Kasumi-1 (cell line): Measurements from ENCODE around the gene SND1.

ENCODE experiments used
- DNase-seq, 2 experiments: peaks; one replicate each; lab custom pipeline; 2025; lab: John Stamatoyannopoulos, UW

SND1 gene

GRCh38 chr7:127932496-127932895 lies 280.5 kb downstream of the SND1 start:
- DNase-seq = no peak

- DNase-seq = no peak
Observed at GRCh38 chr7:127933146-127933545, 281.2 kb downstream of the SND1 start.

GRCh38 chr7:127934711-127935110 lies 282.7 kb downstream of the SND1 start:
- no peak for DNase-seq

- no peak for DNase-seq
Observed at GRCh38 chr7:127935847-127936376, 283.9 kb downstream of the SND1 start.

GRCh38 chr7:127937066-127937680 lies 285.2 kb downstream of the SND1 start:
- DNase-seq = no peak

GRCh38 chr7:127938588-127938987 lies 286.6 kb downstream of the SND1 start:
- DNase-seq = no peak

GRCh38 chr7:127940381-127941160 lies 288.6 kb downstream of the SND1 start:
- no peak for DNase-seq

- no peak for DNase-seq
Observed at GRCh38 chr7:127941476-127942210, 289.6 kb downstream of the SND1 start.

- no peak for DNase-seq
Observed at GRCh38 chr7:127943541-127944521, 291.8 kb downstream of the SND1 start.

GRCh38 chr7:127946111-127946510 lies 294.1 kb downstream of the SND1 start:
- DNase-seq = no peak

GRCh38 chr7:127946847-127947246 lies 294.9 kb downstream of the SND1 start:
- no peak for DNase-seq

GRCh38 chr7:127948312-127948711 lies 296.3 kb downstream of the SND1 start:
- DNase-seq = no peak

GRCh38 chr7:127948930-127949329 lies 296.9 kb downstream of the SND1 start:
- DNase-seq = no peak

GRCh38 chr7:127949769-127950222 lies 297.8 kb downstream of the SND1 start:
- DNase-seq = no peak

GRCh38 chr7:127950233-127950935 lies 298.4 kb downstream of the SND1 start:
- no peak for DNase-seq

- peak in 1 of 2 experiments; percentile 42 for DNase-seq
Observed at GRCh38 chr7:127953423-127954356, 301.7 kb downstream of the SND1 start.

GRCh38 chr7:127954357-127954748 lies 302.4 kb downstream of the SND1 start:
- no peak for DNase-seq

- DNase-seq = no peak
Observed at GRCh38 chr7:127955051-127955531, 303.1 kb downstream of the SND1 start.

- no peak for DNase-seq
Observed at GRCh38 chr7:127957886-127958285, 305.9 kb downstream of the SND1 start.
